Transverse colon (tissue), 4 donors: Measurements from ENCODE around the gene RAF1.

Experiments
- CTCF ChIP-seq, 5 experiments: fragments of 200-600 bp in 3 of 5; fragments of 450-650 bp in 2 of 5; sonication (generic) in 3 of 5; IDR thresholded peaks; 1 replicate in 2 of 5; 2 replicates in 3 of 5; pipeline ENCODE4 v1.5.1; 2016 to 2017; ENCODE audit warnings: antibody characterized with exemption in 5 of 5, inconsistent platforms in 3 of 5, mild to moderate bottlenecking in 2 of 5, moderate library complexity in 1 of 5
- EP300 ChIP-seq: sonication (generic); formaldehyde crosslinking; IDR thresholded peaks from one replicate; pipeline ENCODE4 v1.6.1; 2017; ENCODE audit warnings: antibody characterized with exemption, low read depth
- POLR2AphosphoS5 ChIP-seq, 3 donors: sonication (generic); formaldehyde crosslinking; IDR thresholded peaks; one replicate each; pipeline ENCODE4 v1.6.1; 2016; ENCODE audit warnings: antibody characterized with exemption in 3 of 3

GRCh38 chr3:12566976-12567375 is 96.9 kb downstream of the RAF1 start:
- TF ChIP-seq CTCF (IDR thresholded peaks at IDR 0.05) (no peak), EP300 (no peak), POLR2AphosphoS5 (IDR thresholded peaks at IDR 0.05) (no peak)
